Measurements from ENCODE around the gene BOC. TPM values are rescaled to one million over a fixed set of nuclear protein-coding genes. Genes with fewer than 3 reads are reported as not detected.

Gene BOC
- total and polyA plus RNA-seq, 2 donors (not counting 3 experiments of a cell fraction or from before 2014, with no cell fraction given): 0.07 TPM; not detected in 1

DNA sequence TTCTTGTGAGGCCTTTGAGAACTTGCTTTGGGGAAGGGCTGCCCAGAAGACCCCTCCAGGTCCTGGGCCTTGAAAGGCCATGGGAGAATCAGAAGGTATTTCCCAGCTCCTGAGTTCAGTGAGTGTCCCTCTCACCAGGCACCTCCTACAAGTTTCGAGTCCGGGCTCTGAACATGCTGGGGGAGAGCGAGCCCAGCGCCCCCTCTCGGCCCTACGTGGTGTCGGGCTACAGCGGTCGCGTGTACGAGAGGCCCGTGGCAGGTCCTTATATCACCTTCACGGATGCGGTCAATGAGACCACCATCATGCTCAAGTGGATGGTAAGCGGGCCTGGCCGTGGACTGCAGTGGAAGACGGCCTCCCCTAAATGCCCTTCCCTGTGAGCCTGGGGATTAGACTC, 68.3 kb downstream of the BOC start:
- Histone ChIP-seq H2AFZ (ENCODE audit: low read depth, low read length) (no peak overlapping the region), H3K4me3 (replicated peaks in 1 of 3; ENCODE audit: insufficient read depth in 1 of 3, low read depth in 1 of 3, low read length in 3 of 3) (no peak overlapping the region), H3K9me1 (replicated peaks; ENCODE audit: control insufficient read depth, extremely low read depth, insufficient read depth, low read length) (no peaks in the 10 kb centered on the region), H3K4me2 (ENCODE audit: insufficient read depth, low read length) (no peak overlapping the region), H3K9ac (replicated peaks; ENCODE audit: extremely low read depth, insufficient read depth, low read length) (no peak overlapping the region), H3K27ac (ENCODE audit: insufficient read depth, low read depth, low read length) (no peak overlapping the region), H3K27me3 (ENCODE audit: control insufficient read depth in 2 of 2, insufficient read depth in 2 of 2, low read length in 2 of 2) (peaks cover 0 to 5% of the 10 kb centered on the region in 2 experiments), H3K79me2 (ENCODE audit: control insufficient read depth, insufficient read depth, low read length) (no peaks in the 10 kb centered on the region), H3K4me1 (ENCODE audit: control insufficient read depth, extremely low read depth, insufficient read depth, low read length) (peaks cover 5% of the 10 kb centered on the region), H3K9me3 (replicated peaks; ENCODE audit: control insufficient read depth, insufficient read depth, low read length) (no peaks in the 10 kb centered on the region), H3K36me3 (ENCODE audit: control insufficient read depth in 2 of 2, extremely low read depth in 1 of 2, insufficient read depth in 2 of 2, low read length in 2 of 2) (no peaks in the 10 kb centered on the region), H4K20me1 (replicated peaks; ENCODE audit: control insufficient read depth, extremely low read depth, insufficient read depth, low read length) (no peaks in the 10 kb centered on the region)
- BruUV-seq (replicated peaks): no TSS peak
- no peak for TF ChIP-seq MAX (IDR thresholded peaks at IDR 0.05; ENCODE audit: insufficient read depth, insufficient read length)
- TF ChIP-seq, protein P1, sequence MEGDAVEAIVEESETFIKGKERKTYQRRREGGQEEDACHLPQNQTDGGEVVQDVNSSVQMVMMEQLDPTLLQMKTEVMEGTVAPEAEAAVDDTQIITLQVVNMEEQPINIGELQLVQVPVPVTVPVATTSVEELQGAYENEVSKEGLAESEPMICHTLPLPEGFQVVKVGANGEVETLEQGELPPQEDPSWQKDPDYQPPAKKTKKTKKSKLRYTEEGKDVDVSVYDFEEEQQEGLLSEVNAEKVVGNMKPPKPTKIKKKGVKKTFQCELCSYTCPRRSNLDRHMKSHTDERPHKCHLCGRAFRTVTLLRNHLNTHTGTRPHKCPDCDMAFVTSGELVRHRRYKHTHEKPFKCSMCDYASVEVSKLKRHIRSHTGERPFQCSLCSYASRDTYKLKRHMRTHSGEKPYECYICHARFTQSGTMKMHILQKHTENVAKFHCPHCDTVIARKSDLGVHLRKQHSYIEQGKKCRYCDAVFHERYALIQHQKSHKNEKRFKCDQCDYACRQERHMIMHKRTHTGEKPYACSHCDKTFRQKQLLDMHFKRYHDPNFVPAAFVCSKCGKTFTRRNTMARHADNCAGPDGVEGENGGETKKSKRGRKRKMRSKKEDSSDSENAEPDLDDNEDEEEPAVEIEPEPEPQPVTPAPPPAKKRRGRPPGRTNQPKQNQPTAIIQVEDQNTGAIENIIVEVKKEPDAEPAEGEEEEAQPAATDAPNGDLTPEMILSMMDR (IDR thresholded peaks at IDR 0.05; ENCODE audit: extremely low read depth in 1 of 2, insufficient read depth in 1 of 2, low read depth in 1 of 2, low read length in 2 of 2): no peak
- TF ChIP-seq EZH2 (IDR thresholded peaks at IDR 0.05; ENCODE audit: borderline replicate concordance, low read depth, low read length, severe bottlenecking): no peak
- TF ChIP-seq JUN (IDR thresholded peaks at IDR 0.05; ENCODE audit: borderline replicate concordance, insufficient read depth, insufficient read length, low read depth): no peak
- no peak for TF ChIP-seq MYC (IDR thresholded peaks at IDR 0.05; ENCODE audit: low read depth, low read length)
- no peak for TF ChIP-seq POLR2AphosphoS5 (IDR thresholded peaks at IDR 0.05; ENCODE audit: insufficient read depth, low read depth, low read length)
- TF ChIP-seq POLR2A (IDR thresholded peaks at IDR 0.05; ENCODE audit: low read depth, low read length): no peak
- no peak for TF ChIP-seq FOS (IDR thresholded peaks at IDR 0.05; ENCODE audit: borderline replicate concordance, insufficient read depth, low read length)
- no peak for TF ChIP-seq GATA2 (IDR thresholded peaks at IDR 0.05; ENCODE audit: insufficient read depth, insufficient read length, low read depth, low read length)
- dilution Hi-C loops (cut with MboI; ENCODE audit: extremely low pct_ligation_motif_present, low sequenced_read_pairs): no loop called here
- no peak for DNase-seq (ENCODE audit: low read depth, low spot score)
- FAIRE-seq: no peak
- intact Hi-C loops (cut with micrococcal nuclease): loop anchor here (10.0 kb wide), 1 partner anchor 695 kb away; no protein-coding TSS in a partner anchor
- ChIA-PET POLR2A (no interaction called here), CTCF (interaction anchor here (1.2 kb wide), 1 partner anchor 8 kb away, joined by 4 read pairs; no protein-coding TSS in a partner anchor)

Data from endothelial cell of umbilical vein (primary cell).